Peyer's patch (tissue), 4 donors: ENCODE measurements around the gene ANKS1A.

Experiments
- CTCF ChIP-seq, 6 experiments: fragments of 450-650 bp in 4 of 6; fragments of 200-600 bp in 2 of 6; sonication (generic) in 1 of 6; IDR thresholded peaks; one replicate each; pipeline ENCODE4 v1.5.1; 2017 to 2019; ENCODE audit warnings: antibody characterized with exemption in 6 of 6, mild to moderate bottlenecking in 3 of 6, moderate library complexity in 1 of 6
- POLR2A ChIP-seq, 2 donors: fragments of 450-650 bp; IDR thresholded peaks; one replicate each; pipeline ENCODE4 v1.5.1; 2017; ENCODE audit warnings: antibody characterized with exemption in 2 of 2, mild to moderate bottlenecking in 2 of 2, moderate library complexity in 2 of 2

GRCh38 chr6:35084511-35085203, 195.6 kb downstream of the ANKS1A start:
- TF ChIP-seq POLR2A (IDR thresholded peaks at IDR 0.05): no peak
- no peak for TF ChIP-seq CTCF (IDR thresholded peaks at IDR 0.05)
